GM23248 (cell line): ENCODE measurements around the gene FAU. TPM values are rescaled to one million over a fixed set of nuclear protein-coding genes. Genes with fewer than 3 reads are reported as not detected.

Experiments used
- DNase-seq: peaks from one replicate; pipeline ENCODE4 v3.0.0-alpha.2; 2015
- H2AFZ ChIP-seq: fragments of 200-600 bp; sonication (generic); 2 replicates; pipeline ENCODE4 v1.6.1; 2016; ENCODE audit warnings: antibody characterized with exemption
- H3F3A ChIP-seq: fragments of 200-600 bp; sonication (generic); 2 replicates; pipeline ENCODE4 v1.6.1; 2016; ENCODE audit warnings: mild to moderate bottlenecking, antibody characterized with exemption, mixed run types; ENCODE audit not compliant: insufficient read depth
- H3K27ac ChIP-seq: fragments of 200-600 bp; sonication (generic); 2 replicates; pipeline ENCODE4 v1.5.1; 2016; ENCODE audit warnings: mild to moderate bottlenecking
- H3K27me3 ChIP-seq: fragments of 200-600 bp; sonication (generic); replicated peaks from 2 replicates; pipeline ENCODE4 v1.6.1; 2016; ENCODE audit warnings: mild to moderate bottlenecking; ENCODE audit not compliant: insufficient read depth
- H3K36me3 ChIP-seq: fragments of 200-600 bp; sonication (generic); 2 replicates; pipeline ENCODE4 v1.6.1; 2016; ENCODE audit warnings: low read depth, mild to moderate bottlenecking
- H3K4me1 ChIP-seq: fragments of 200-600 bp; sonication (generic); 2 replicates; pipeline ENCODE4 v1.6.1; 2016; ENCODE audit warnings: mild to moderate bottlenecking; ENCODE audit not compliant: insufficient read depth
- H3K4me2 ChIP-seq: fragments of 200-600 bp; sonication (generic); one replicate; pipeline ENCODE4 v1.6.1; 2016; ENCODE audit warnings: mild to moderate bottlenecking; ENCODE audit not compliant: unreplicated experiment
- H3K4me3 ChIP-seq: fragments of 200-600 bp; sonication (generic); 2 replicates; pipeline ENCODE4 v1.5.1; 2016; ENCODE audit warnings: mild to moderate bottlenecking
- H3K79me2 ChIP-seq: fragments of 200-600 bp; sonication (generic); 2 replicates; pipeline ENCODE4 v1.6.1; 2016; ENCODE audit warnings: mild to moderate bottlenecking; ENCODE audit not compliant: insufficient read depth
- H3K9ac ChIP-seq: fragments of 200-600 bp; sonication (generic); 2 replicates; pipeline ENCODE4 v1.6.1; 2016; ENCODE audit warnings: mild to moderate bottlenecking
- H3K9me2 ChIP-seq: fragments of 200-600 bp; sonication (generic); 2 replicates; pipeline ENCODE4 v1.6.1; 2016; ENCODE audit warnings: mixed run types, mild to moderate bottlenecking, moderate library complexity; ENCODE audit not compliant: insufficient read depth
- H3K9me3 ChIP-seq: fragments of 200-600 bp; sonication (generic); one replicate; pipeline ENCODE4 v1.6.1; 2017; ENCODE audit warnings: low read depth
- H4K20me1 ChIP-seq: fragments of 200-600 bp; sonication (generic); 2 replicates; pipeline ENCODE4 v1.6.0; 2016; ENCODE audit not compliant: insufficient read depth
- EZH2 ChIP-seq: fragments of 200-600 bp; sonication (generic); IDR thresholded peaks from 2 replicates; pipeline ENCODE4 v1.6.1; 2018; ENCODE audit warnings: antibody characterized with exemption, mild to moderate bottlenecking; ENCODE audit not compliant: insufficient read depth, poor library complexity, severe bottlenecking
- EZH2phosphoT487 ChIP-seq: fragments of 200-600 bp; sonication (generic); IDR thresholded peaks from 2 replicates; pipeline ENCODE4 v1.6.1; 2018; ENCODE audit warnings: antibody characterized with exemption, moderate library complexity, mild to moderate bottlenecking, low read depth; ENCODE audit not compliant: insufficient read depth
- WGBS, 2 experiments: methylation state at CpG; one replicate each; pipeline ENCODE4 v1.1.6; 2015 to 2017; ENCODE audit warnings: low lambda C conversion rate in 2 of 2, low coverage in 1 of 2; ENCODE audit errors: missing lambda C conversion rate in 2 of 2; 5-methylcytosine and 5-hydroxymethylcytosine counted together
- in situ Hi-C: fragments of 300-500 bp; cut with MboI; formaldehyde crosslinking; loops from 2 replicates; pipeline ENCODE4 v1.15.0; 2020
- polyA plus RNA-seq: library from polyadenylated mRNA; unstranded; fragments of >200 nt; fragmentation: Nextera tagmentation; extraction: Ambion mirVana; gene quantifications from 2 replicates; pipeline ENCODE4 v1.2.1, GENCODE V29; 2016
- total RNA-seq: library from RNA; depleted of rRNA; stranded (reverse); fragments of >200 nt; shearing (Covaris generic); gene quantifications from 2 replicates; pipeline ENCODE4 v1.2.3, GENCODE V29; 2014

The FAU gene
- total and polyA plus RNA-seq, 2 experiments from 2014 or later = 180 to 365 TPM

DNA sequence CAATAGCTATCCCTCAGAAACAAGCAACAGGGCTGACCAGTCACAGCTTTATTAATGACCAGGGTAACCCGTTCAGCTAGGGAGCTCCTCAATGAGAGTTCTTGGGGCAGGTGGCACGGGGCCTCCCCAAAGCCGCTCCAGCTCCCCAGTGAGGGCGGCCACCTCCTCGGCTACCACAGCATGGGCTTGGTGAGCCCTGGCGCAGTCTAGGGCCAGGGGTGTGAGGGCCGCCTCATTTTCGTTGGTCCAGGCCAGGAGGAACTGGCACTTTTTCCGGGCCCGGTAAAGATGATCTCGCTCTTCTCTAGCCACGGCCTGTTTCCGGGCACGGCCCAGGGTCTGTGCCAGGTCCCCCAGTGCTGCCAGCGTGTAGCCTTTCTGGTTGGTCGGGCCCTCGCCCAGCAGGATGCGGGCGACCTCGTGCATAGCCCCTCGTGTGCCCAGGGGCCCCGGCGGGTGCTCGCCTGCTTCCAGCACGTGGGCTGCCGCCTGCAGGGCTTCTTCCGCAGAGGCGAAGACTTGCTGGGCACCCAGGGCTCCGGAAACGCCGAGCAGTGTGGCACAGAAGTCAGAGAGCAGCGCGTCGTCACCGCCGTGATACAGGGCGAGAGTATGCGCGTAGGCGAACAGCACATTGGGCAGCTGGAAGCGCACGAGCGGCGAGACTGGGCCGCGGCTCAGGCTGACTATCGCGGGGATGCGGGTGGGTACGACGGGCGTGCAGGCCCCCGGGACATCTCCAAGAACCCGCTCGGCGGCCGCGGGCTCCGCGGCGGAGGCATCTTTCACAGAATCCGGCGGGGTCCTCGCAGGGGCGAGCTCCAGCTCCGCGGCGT, 5.3 kb downstream of the FAU start:
- H3K9me2 ChIP-seq = no peaks in the 10 kb centered on the region
- H2AFZ ChIP-seq = peak overlapping the region; percentile 53
- DNase-seq = peak; percentile 96
- peaks cover 23% of the 10 kb centered on the region for H3K4me1 ChIP-seq
- H3K27ac ChIP-seq = peak overlapping the region; percentile 94
- H3K9me3 ChIP-seq = no peaks in the 10 kb centered on the region
- peaks cover 25% of the 10 kb centered on the region for H3K36me3 ChIP-seq
- peak overlapping the region; percentile 84 for H3K4me3 ChIP-seq
- H3K9ac ChIP-seq = peak overlapping the region; percentile 96
- H3K79me2 ChIP-seq = peaks cover 45% of the 10 kb centered on the region
- H4K20me1 ChIP-seq = no peaks in the 10 kb centered on the region
- H3K4me2 ChIP-seq = peak overlapping the region; percentile 84
- in situ Hi-C loops = no loop called here
- no peak for TF ChIP-seq EZH2phosphoT487
- TF ChIP-seq EZH2 = no peak
- no peaks in the 10 kb centered on the region for H3K27me3 ChIP-seq
- WGBS, 2 experiments = 20 to 21% methylated on average over 56 to 65 of the region's 68 CpGs
- H3F3A ChIP-seq = peaks cover 35% of the 10 kb centered on the region

DNA sequence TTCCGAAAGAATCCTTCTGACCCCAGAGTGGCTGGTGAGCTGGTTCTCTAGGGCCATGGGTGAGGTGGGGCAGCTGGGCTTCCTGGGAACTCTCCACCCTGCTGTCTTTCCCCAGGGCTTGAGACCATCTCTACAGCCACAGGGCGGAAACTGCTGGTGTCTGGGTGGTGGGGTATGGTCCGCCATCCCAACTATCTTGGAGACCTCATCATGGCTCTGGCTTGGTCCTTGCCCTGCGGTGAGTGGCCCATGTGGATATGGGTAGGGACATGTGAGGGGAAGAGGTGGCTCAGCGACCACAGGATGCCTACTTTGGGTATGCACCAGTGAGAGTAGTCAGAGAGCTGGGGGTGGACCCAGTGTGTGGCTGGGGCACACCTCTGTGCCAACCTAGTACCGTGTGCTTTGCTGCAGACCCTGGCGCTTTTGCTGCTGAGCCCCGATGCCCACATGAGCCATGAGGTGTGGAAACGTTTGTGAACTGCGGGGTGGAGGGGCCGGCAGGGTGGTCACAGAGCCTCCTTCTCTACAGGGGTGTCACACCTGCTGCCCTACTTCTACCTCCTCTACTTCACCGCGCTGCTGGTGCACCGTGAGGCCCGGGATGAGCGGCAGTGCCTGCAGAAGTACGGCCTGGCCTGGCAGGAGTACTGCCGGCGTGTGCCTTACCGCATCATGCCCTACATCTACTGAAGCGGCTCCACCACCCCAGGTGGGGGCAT, 6.4 kb downstream of the FAU start:
- H3K4me2 ChIP-seq = peak overlapping the region; percentile 84
- peak overlapping the region; percentile 96 for H3K9ac ChIP-seq
- H3K4me1 ChIP-seq = peaks cover 17% of the 10 kb centered on the region; the same call in 1 of the 2 replicates
- no peaks in the 10 kb centered on the region for H3K9me2 ChIP-seq
- peaks cover 19% of the 10 kb centered on the region for H3K36me3 ChIP-seq
- no peaks in the 10 kb centered on the region for H3K27me3 ChIP-seq
- no peak for DNase-seq
- no peaks in the 10 kb centered on the region for H4K20me1 ChIP-seq
- no peak overlapping the region for H3K4me3 ChIP-seq
- peaks cover 34% of the 10 kb centered on the region for H3K79me2 ChIP-seq
- H3F3A ChIP-seq = peaks cover 32% of the 10 kb centered on the region
- no peak overlapping the region for H3K27ac ChIP-seq
- 85 to 91% methylated on average over 20 to 21 of the region's 21 CpGs for WGBS, 2 experiments
- no peak for TF ChIP-seq EZH2phosphoT487
- no peak for TF ChIP-seq EZH2
- H3K9me3 ChIP-seq = no peaks in the 10 kb centered on the region
- H2AFZ ChIP-seq = no peak overlapping the region
- in situ Hi-C loops = no loop called here

DNA sequence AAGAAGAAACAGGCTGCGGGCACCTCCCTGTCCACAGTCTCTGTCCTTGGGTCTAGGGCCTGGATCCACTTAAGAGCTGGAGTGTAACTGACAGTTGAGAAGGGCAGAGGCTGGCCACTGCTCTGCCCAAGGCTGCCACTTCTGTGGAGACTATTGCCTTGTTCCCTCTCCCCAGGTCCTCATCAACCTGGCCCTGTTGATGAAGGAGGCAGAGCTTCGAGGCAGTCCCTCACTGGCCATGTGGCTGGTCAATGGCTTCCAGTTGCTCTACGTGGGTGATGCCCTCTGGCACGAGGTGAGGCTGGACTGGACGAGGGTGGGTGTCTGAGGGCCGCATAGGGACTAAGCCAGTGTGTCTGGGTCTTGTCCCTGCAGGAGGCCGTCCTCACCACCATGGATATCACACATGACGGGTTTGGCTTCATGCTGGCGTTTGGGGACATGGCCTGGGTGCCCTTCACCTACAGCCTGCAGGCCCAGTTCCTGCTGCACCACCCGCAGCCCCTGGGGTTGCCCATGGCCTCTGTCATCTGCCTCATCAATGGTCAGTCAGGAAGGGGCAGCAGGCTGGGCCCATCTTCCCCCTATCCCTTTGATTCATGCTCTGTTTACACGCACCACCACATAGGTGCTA, 7.3 kb downstream of the FAU start:
- H3K9ac ChIP-seq = no peak overlapping the region
- peaks cover 17% of the 10 kb centered on the region; the same call in 1 of the 2 replicates for H3K4me1 ChIP-seq
- H4K20me1 ChIP-seq = no peaks in the 10 kb centered on the region
- no peak overlapping the region for H3K27ac ChIP-seq
- H3K9me3 ChIP-seq = no peaks in the 10 kb centered on the region
- peaks cover 10% of the 10 kb centered on the region for H3K36me3 ChIP-seq
- H2AFZ ChIP-seq = no peak overlapping the region
- 82 to 86% methylated on average over 11 of the region's 11 CpGs for WGBS, 2 experiments
- H3K9me2 ChIP-seq = no peaks in the 10 kb centered on the region
- peaks cover 26% of the 10 kb centered on the region for H3K79me2 ChIP-seq
- peaks cover 25% of the 10 kb centered on the region for H3F3A ChIP-seq
- TF ChIP-seq EZH2phosphoT487 = no peak
- no peak for TF ChIP-seq EZH2
- in situ Hi-C loops = no loop called here
- no peak for DNase-seq
- H3K27me3 ChIP-seq = no peaks in the 10 kb centered on the region
- H3K4me2 ChIP-seq = no peak overlapping the region
- H3K4me3 ChIP-seq = no peak overlapping the region

DNA sequence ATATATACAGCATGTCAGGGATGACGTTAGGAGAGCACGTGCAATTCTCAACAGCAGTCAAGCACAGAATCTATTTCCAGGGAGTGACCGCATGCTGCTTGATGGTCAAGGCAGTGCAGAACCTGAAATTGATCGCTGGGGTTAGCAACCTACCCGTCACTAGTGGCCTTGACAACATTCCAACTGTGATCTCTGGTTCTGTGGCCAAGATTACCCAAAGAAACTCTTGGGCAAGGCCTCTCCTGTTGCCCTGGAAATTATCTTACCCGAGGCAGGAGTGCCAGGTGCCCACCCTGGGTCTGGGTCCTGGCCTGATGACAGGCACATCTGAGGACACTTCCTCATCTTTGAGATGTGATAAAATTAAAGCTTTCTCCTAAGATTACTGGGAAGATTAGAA, 8.1 kb downstream of the FAU start:
- Histone ChIP-seq H3K36me3 (0 out of 2 replicates have a peak, but pooled peaks cover 7% of the 10 kb centered on the region), H3K9me3 (no peaks in the 10 kb centered on the region), H4K20me1 (no peaks in the 10 kb centered on the region), H3K9ac (no peak overlapping the region), H2AFZ (no peak overlapping the region), H3K4me1 (peaks cover 17% of the 10 kb centered on the region; the same call in 1 of the 2 replicates), H3K79me2 (peaks cover 18% of the 10 kb centered on the region), H3K27me3 (no peaks in the 10 kb centered on the region), H3K9me2 (no peaks in the 10 kb centered on the region), H3K4me3 (no peak overlapping the region), H3K4me2 (no peak overlapping the region), H3K27ac (no peak overlapping the region), H3F3A (peaks cover 17% of the 10 kb centered on the region)
- in situ Hi-C loops = no loop called here
- TF ChIP-seq EZH2phosphoT487 (no peak), EZH2 (no peak)
- DNase-seq = no peak
- WGBS, 2 experiments = 53 to 64% methylated on average over 6 of the region's 6 CpGs
